Stimulated activated CD4-positive, alpha-beta T cell treated with anti-CD3 and anti-CD28 coated beads, TNF-alpha, amount 100 ng/mL, for 48 hours (primary cell): ENCODE data around the gene SCNN1G.
"Not testable (repeated sequence)": the region's sequence is repeated elsewhere in the genome, so short reads cannot be mapped to it uniquely, and the experiment has no call there.

Experiments
- DNase-seq, 3 donors: peaks; one replicate each; pipeline ENCODE4 v3.0.0-alpha.2; 2020; ENCODE audit warnings: low read depth in 3 of 3

Gene SCNN1G

DNA sequence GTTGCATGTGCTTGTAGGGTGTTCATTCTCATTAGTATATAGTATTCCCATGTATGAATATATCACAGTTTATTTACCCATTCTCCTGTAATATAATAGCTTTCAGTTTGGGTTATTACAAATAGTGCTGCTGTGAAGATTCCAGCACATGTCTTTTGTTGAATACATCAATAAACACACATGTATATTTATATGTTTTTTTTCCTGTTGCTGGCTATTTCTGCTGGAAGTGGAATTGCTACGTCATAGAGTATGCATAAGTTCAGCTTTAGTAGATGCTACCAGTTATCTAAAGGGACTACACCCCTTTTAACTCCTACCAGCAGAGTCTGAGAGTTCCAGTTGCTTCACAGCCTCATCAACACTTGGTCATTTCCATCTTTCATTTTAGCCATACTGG, 67.3 kb downstream of the SCNN1G start:
- no peak for DNase-seq

DNA sequence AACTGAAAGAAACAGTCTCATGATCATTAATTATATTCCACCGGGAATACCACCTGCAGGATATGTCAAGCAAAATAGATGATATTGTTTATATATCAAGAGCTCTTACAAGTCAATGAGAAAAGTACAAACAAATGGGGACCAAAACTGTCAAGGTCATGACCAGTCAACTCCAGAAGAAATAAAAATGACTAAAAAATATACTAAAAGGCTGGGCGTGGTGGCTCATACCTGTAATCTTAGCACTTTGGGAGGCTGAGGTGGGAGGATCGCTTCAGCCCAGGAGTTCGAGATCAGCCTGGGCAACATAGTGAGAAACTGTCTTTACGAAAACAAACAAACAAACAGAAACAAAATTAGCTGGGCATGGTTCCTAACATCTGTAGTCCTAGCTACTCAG, 69.8 kb downstream of the SCNN1G start:
- DNase-seq: no peak

DNA sequence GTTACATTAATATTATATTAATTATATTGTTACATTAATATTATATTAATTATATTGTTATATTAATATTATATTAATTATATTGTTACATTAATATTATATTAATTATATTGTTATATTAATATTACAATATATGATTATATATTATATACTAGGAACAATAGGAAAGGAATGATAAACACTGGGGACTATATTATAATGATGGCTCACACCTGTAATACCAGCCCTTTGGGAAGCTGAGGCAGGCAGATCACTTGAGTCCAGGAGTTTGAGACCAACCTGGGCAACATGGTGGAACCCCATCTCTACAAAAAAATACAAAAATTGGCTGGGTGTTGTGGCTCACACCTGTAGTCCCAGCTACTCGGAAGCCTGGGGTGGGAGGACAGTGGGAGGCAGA, 71.1 kb downstream of the SCNN1G start:
- not testable (repeated sequence) for DNase-seq

DNA sequence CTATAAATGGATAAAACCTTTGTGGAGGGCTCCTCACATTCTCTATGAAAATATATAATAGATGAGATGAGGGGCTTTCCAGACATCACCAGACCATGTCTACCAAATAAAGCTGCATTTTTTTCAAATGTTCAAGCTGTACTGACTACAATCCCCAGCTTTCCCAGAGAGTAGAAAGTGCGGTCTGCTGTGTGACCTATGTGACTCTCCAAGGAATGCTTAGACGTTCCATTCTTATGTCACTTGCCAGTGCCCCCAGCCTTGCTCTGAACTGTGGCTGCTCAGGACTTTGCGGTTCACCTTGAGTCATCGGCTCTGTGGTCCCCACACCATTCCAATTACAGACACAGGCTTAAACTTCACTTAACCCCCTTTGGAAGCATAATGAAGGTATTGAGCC, 71.8 kb downstream of the SCNN1G start:
- DNase-seq: no peak

- no peak for DNase-seq
These were observed 72.5 kb downstream of the SCNN1G start for GRCh38 chr16:23255000-23255399.

DNA sequence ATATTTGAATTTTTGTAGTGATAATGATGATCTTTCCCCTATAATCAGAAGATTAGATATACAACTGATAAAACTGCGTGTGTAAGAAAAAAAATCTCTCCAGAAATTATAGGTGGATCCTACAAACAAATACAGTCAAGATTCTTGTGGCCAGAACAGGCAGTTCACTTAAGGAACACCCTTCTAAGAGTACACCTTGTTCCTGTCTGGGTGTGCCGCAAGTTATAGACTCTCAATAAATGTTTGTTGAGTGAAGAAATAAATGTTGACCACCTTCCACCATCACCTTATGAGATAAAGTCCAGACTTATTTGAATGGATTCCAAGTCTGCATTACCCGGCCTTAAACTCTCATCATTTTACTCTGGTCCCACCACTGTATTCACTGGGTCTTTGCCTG, 73.9 kb downstream of the SCNN1G start:
- no peak for DNase-seq

DNA sequence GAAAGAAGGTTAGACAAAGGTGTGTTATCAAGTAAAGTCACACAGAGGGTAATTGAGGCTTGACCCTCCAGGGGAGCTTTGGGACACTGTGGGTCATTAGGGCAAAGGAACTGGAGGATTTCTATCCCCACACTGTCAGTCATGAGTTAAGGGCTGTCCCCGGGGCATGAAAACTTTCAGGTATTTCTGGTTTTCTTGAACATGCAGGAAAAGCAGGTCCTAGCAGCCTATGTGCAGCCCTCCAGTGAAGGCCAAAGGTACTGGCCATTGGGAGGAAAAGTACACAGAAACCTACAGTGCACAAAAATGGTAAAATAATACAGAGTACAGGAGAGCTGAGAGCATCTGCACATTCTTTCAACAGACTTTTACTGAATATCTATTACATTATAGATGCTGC, 75.1 kb downstream of the SCNN1G start:
- no peak for DNase-seq

- DNase-seq: no peak
These were observed 76.3 kb downstream of the SCNN1G start for GRCh38 chr16:23258919-23259237.
